GM18502 (cell line): ENCODE results near the gene MFSD8.
A peak's percentile ranks its signal among the peaks of the same experiment; 100 is the strongest.
"Not testable (repeated sequence)": the region's sequence is repeated elsewhere in the genome, so short reads cannot be mapped to it uniquely, and the experiment has no call there.

ENCODE experiments used
- ATAC-seq: cut with Tn5 transposase; IDR thresholded peaks from one replicate; pipeline ENCODE4 v1.9.1; 2021; ENCODE audit warnings: mild to moderate bottlenecking; ENCODE audit not compliant: unreplicated experiment, poor library complexity

The MFSD8 gene

GRCh38 chr4:127957105-127957504 is 7.9 kb downstream of the MFSD8 start:
- no peak for ATAC-seq

DNA sequence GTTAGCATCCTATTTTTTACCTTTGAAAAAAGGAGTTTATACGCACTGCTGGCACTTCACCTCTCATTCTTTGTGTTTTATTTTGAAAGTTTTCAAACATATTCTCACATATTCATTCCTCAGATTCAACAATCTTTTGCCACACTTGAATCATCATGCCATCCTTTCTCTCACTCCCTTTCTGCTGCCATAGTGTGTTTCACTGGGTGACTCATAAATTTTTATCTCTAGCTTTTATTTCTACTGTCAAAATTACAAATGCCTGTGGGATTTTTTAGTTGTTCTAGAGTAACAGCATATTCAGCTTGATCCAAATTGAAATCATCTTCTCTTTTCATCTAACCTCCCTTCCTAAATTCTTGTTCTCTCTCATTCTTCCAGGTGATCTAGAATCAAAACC is 28.0 kb downstream of the MFSD8 start:
- no peak for ATAC-seq

DNA sequence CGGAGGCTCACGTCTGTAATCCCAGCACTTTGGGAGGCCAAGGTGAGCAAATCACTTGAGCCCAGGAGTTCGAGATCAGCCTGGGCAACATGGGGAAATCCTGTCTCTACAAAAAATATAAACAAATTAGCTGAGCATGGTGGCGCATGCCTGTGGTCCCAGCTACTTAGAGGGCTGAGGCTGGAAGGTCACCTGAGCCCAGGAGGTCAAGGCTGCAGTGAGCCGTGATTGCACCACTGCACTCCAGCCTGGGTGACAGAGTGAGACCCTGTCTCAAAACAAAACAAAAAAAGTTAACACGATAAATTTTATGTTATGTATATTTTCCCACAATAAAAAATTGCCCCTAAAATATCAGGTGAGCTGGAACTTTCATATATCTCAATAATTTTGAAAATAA is 33.1 kb downstream of the MFSD8 start:
- ATAC-seq, result not testable (repeated sequence)

GRCh38 chr4:127930175-127930574 is 34.8 kb downstream of the MFSD8 start:
- no peak for ATAC-seq

GRCh38 chr4:127925720-127926119 is 39.3 kb downstream of the MFSD8 start:
- not testable (repeated sequence) for ATAC-seq

DNA sequence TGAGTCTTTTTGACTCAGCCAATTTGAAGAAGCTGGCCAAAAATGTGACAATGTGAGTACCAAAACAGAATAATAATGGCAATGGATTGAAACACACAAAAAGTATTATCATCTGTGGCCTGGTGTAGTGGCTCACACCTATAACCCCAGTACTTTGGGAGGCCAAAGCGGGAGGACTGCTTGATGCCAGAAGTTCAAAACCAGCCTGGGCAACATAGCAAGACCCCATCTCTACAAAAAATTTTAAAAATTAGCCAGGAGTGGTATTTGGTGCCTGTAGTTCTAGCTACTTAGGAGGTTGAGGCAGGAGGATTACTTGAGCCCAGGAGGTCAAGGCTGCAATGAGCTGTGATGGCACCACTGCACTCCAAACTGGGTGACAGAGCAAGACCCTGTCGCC is 42.7 kb downstream of the MFSD8 start:
- no peak for ATAC-seq

- no peak for ATAC-seq
These were observed 44.5 kb downstream of the MFSD8 start for GRCh38 chr4:127920521-127920920.

- ATAC-seq, result no peak
These were observed 47.8 kb downstream of the MFSD8 start for GRCh38 chr4:127917151-127917550.

- ATAC-seq, result no peak
These were observed 48.5 kb downstream of the MFSD8 start for GRCh38 chr4:127916512-127916911.

DNA sequence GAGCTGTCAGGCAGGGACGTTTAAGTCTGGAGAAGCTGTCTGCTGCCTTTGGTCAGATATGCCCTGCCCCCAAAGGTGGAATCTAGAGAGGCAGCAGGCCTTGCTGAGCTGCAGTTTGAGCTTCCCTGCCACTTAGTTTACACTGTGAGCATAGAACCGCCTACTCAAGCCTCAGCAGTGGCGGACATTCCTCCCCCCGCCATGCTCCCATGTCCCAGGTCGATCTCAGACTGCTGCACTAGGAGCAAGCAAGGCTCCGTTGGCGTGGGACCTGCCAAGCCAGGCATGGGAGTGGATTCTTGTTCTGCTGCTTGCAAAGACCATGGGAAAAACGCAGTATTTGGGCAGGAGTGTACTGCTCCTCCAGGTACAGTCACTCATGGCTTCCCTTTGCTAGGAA is 59.9 kb downstream of the MFSD8 start:
- ATAC-seq, result no peak

- ATAC-seq, result not testable (repeated sequence)
These were observed 65.3 kb downstream of the MFSD8 start for GRCh38 chr4:127899682-127900081.

GRCh38 chr4:127896528-127896927 is 68.4 kb downstream of the MFSD8 start:
- no peak for ATAC-seq

- ATAC-seq, result no peak
These were observed 68.9 kb downstream of the MFSD8 start for GRCh38 chr4:127896069-127896468.

GRCh38 chr4:127889903-127890302 is 75.1 kb downstream of the MFSD8 start:
- no peak for ATAC-seq

GRCh38 chr4:127888559-127888958 is 76.4 kb downstream of the MFSD8 start:
- ATAC-seq, result no peak

DNA sequence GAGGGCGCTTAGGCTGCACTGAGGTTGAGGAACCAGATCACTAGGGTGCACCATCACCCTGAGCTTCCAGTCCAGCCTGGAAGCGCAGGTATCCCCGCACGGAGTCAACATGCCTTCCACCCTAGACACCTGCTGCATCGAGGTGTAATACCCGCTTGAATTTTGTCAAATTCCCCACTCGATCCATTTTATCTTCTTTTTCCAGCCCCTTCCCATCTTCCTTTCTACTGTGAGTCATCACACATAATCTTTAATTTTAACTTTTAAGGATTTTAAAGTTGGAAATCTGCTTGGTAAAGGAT is 83.5 kb downstream of the MFSD8 start:
- peak; percentile 52 for ATAC-seq

GRCh38 chr4:127880763-127881562 is 84.0 kb downstream of the MFSD8 start, which contains the start of gene PLK4:
Gene PLK4 (plus strand): TSS chr4:127880893. CDS start chr4:127881135, 242 bp downstream.
- peak; percentile 91 for ATAC-seq

GRCh38 chr4:127875791-127876190 is 89.2 kb downstream of the MFSD8 start:
- ATAC-seq, result no peak

GRCh38 chr4:127870688-127871087 is 94.3 kb downstream of the MFSD8 start:
- ATAC-seq, result no peak

- no peak for ATAC-seq
These were observed 94.7 kb downstream of the MFSD8 start for GRCh38 chr4:127870281-127870680.

DNA sequence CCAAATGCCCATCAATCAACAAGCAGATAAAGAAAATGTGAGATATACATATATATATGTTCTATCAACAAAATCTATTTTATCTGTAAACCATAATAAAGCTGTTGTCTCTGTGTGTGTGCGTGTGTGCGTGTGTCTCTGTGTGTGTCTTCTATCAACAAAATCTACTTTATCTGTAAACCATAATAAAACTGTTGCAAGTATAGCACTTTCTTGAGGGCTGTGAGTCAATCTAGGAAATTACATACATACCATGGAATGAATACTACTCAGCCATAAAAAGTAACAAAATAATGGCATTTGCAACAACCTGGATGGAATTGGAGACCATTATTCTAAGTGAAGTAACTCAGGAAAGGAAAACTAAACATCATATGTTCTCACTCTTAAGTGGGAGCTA is 96.8 kb downstream of the MFSD8 start:
- no peak for ATAC-seq
